Thymus (tissue), 11 donors: ENCODE data around the gene CCDC183. TPM values are rescaled to one million over a fixed set of nuclear protein-coding genes. Genes with fewer than 3 reads are reported as not detected.
A peak's percentile ranks its signal among the peaks of the same experiment; 100 is the strongest.
"Not testable (repeated sequence)": the region's sequence is repeated elsewhere in the genome, so short reads cannot be mapped to it uniquely, and the experiment has no call there.

Experiments
- DNase-seq, 9 donors: peaks; one replicate each; pipeline ENCODE4 v3.0.0-alpha.2; 2013; ENCODE audit warnings: low spot score in 9 of 9, low read depth in 6 of 9, missing footprints in 1 of 9
- H3K27ac ChIP-seq, 2 donors: one replicate each; pipeline ENCODE4 v1.5.1; 2013; ENCODE audit warnings: control low read depth in 1 of 2, low read depth in 1 of 2, low read length in 1 of 2, mild to moderate bottlenecking in 1 of 2, moderate library complexity in 1 of 2
- H3K27me3 ChIP-seq, 2 donors: one replicate each; pipeline ENCODE4 v1.5.1; 2013; ENCODE audit warnings: low read length in 1 of 2; ENCODE audit not compliant: control insufficient read depth in 2 of 2, insufficient read depth in 1 of 2
- H3K36me3 ChIP-seq, 2 donors: one replicate each; pipeline ENCODE4 v1.5.1; 2013; ENCODE audit warnings: low read length in 1 of 2, mild to moderate bottlenecking in 1 of 2, moderate library complexity in 1 of 2; ENCODE audit not compliant: control insufficient read depth in 2 of 2, insufficient read depth in 2 of 2
- H3K4me1 ChIP-seq, 2 donors: one replicate each; pipeline ENCODE4 v1.5.1; 2013; ENCODE audit warnings: low read length in 2 of 2; ENCODE audit not compliant: control insufficient read depth in 2 of 2, insufficient read depth in 2 of 2
- H3K4me3 ChIP-seq, 2 donors: one replicate each; pipeline ENCODE4 v1.5.1; 2013; ENCODE audit warnings: low read length in 2 of 2, control low read depth in 1 of 2, mild to moderate bottlenecking in 1 of 2
- H3K9me3 ChIP-seq, 2 donors: one replicate each; pipeline ENCODE4 v1.5.1; 2013; ENCODE audit warnings: low read length in 1 of 2, mild to moderate bottlenecking in 1 of 2; ENCODE audit not compliant: control insufficient read depth in 2 of 2, insufficient read depth in 1 of 2
- WGBS: extraction: QIAGEN DNeasy Blood & Tissue Kit; methylation state at CpG from one replicate; pipeline ENCODE4 v1.1.7; 2013; 5-methylcytosine and 5-hydroxymethylcytosine counted together
- polyA plus RNA-seq: library from polyadenylated mRNA; stranded (reverse); fragments of 200-250 nt; gene quantifications from one replicate; pipeline ENCODE4 v1.2.3, GENCODE V29; 2013
- total RNA-seq: library from RNA; stranded (reverse); fragments of 120-200 nt; gene quantifications from one replicate; pipeline ENCODE4 v1.2.4, GENCODE V29; 2013
- donor health status: healthy.

CCDC183 gene
- total and polyA plus RNA-seq, 2 donors: 3.2 to 5.0 TPM

- Histone ChIP-seq H3K27me3 (peaks cover 0 to 29% of the 10 kb centered on the region in 2 donors), H3K4me1 (peaks cover 23 to 46% of the 10 kb centered on the region in 2 donors), H3K9me3 (peaks cover 0 to 10% of the 10 kb centered on the region in 2 donors)
- not testable (repeated sequence) for H3K36me3 ChIP-seq, DNase-seq, H3K4me3 ChIP-seq, H3K27ac ChIP-seq
- WGBS: 96% methylated on average over 8 of the region's 9 CpGs
Measured at GRCh38 chr9:136803009-136803550, 6.9 kb downstream of the CCDC183 start.

- H3K4me1 ChIP-seq: peaks cover 25 to 42% of the 10 kb centered on the region in 2 donors
- peaks cover 0 to 26% of the 10 kb centered on the region in 2 donors for H3K27me3 ChIP-seq
- no peak overlapping the region for H3K4me3 ChIP-seq
- peaks cover 0 to 2% of the 10 kb centered on the region in 2 donors for H3K36me3 ChIP-seq
- H3K9me3 ChIP-seq: peaks cover 0 to 9% of the 10 kb centered on the region in 2 donors
- DNase-seq: no peak
- WGBS: 96% methylated on average over 22 of the region's 22 CpGs
- H3K27ac ChIP-seq: no peak overlapping the region
Measured at GRCh38 chr9:136803551-136804508, 7.7 kb downstream of the CCDC183 start.

GRCh38 chr9:136804509-136805206, 8.5 kb downstream of the CCDC183 start:
- no peak overlapping the region for H3K27ac ChIP-seq
- H3K27me3 ChIP-seq: peaks cover 0 to 17% of the 10 kb centered on the region in 2 donors
- peaks cover 24 to 42% of the 10 kb centered on the region in 2 donors for H3K4me1 ChIP-seq
- no peak for DNase-seq
- H3K9me3 ChIP-seq: peaks cover 0 to 5% of the 10 kb centered on the region in 2 donors
- no peak overlapping the region for H3K4me3 ChIP-seq
- WGBS: 96% methylated on average over 20 of the region's 20 CpGs
- peaks cover 2 to 3% of the 10 kb centered on the region in 2 donors for H3K36me3 ChIP-seq

DNA sequence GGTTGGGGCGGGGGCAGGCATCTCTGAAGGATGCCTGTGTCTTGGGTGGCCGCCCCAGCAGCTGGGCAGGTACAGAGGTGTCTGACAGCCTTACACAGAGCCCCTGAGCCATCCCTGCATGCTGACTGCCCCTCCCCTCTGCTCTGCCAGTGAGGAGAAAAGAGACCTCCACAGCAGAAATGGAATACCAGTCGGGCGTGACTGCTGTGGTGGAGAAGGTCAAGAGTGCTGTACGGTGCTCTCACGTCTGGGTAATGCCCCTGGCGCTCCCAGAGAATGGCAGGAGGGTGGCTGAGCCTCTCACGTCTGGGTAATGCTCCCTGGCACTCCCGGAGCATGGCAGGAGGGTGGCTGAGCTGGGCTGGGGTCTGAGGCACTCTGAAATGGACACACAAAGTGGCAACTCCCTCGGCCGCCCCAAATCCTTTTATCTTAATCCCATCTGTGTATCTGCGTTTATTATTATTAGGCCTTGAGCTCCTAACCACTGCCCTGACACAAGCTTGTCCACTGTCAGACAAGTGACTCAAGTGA, 9.1 kb downstream of the CCDC183 start:
- Histone ChIP-seq H3K4me1 (peaks cover 24 to 41% of the 10 kb centered on the region in 2 donors), H3K9me3 (peaks cover 0 to 5% of the 10 kb centered on the region in 2 donors), H3K27me3 (peaks cover 0 to 13% of the 10 kb centered on the region in 2 donors), H3K4me3 (no peak overlapping the region), H3K36me3 (peaks cover 6 to 8% of the 10 kb centered on the region in 2 donors), H3K27ac (no peak overlapping the region)
- 97% methylated on average over 12 of the region's 12 CpGs for WGBS
- DNase-seq: no peak

DNA sequence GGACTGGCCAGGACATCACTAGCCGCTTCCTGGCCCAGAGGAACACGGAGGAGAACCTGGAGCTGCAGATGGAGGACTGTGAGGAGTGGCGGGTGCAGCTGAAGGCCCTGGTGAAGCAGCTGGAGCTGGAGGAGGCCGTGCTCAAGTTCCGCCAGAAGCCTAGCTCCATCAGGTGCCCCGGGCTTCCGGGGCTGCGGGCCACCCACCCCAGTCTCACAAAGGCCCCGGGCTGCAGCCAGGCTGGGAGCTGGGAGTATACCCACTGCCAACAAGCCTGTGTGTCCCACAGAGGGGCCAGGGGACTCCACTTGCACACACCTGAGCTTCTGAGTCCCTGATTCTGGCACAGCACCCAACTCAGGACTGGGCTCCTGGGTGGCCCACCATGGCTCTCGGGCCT, 9.9 kb downstream of the CCDC183 start:
- 95% methylated on average over 10 of the region's 10 CpGs for WGBS
- Histone ChIP-seq H3K27me3 (peaks cover 0 to 8% of the 10 kb centered on the region in 2 donors), H3K9me3 (no peaks in the 10 kb centered on the region), H3K27ac (no peak overlapping the region), H3K4me3 (no peak overlapping the region), H3K36me3 (peaks cover 10 to 12% of the 10 kb centered on the region in 2 donors), H3K4me1 (peaks cover 17 to 33% of the 10 kb centered on the region in 2 donors)
- DNase-seq: no peak

DNA sequence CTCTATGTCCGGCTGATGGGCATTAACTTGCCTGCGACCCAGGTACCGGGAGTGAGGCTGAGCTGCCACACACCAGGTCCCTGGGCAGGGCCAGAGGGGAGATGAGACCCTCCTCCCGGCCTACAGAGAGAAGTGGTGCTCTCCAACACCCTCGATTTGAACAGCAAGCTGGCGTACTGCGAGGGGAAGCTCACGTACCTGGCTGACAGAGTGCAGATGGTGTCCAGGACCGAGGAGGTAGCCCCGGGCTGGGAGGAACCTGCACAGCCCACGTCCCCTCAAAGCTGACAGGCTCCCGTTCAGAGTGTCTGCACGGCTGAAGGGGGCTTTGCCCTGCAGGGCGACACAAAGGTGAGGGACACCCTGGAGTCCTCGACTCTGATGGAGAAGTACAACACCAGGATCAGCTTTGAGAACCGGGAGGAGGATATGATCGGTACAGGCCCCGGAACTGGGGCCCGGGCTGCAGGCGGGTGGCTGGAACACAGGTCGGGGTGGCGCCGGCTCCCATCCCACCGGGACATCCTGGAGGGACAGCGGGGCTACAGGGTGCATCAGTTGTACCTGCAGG, 10.6 kb downstream of the CCDC183 start:
- Histone ChIP-seq H3K27me3 (peaks cover 0 to 5% of the 10 kb centered on the region in 2 donors), H3K36me3 (peaks cover 11 to 16% of the 10 kb centered on the region in 2 donors), H3K9me3 (no peaks in the 10 kb centered on the region), H3K4me3 (peak overlapping the region; percentile 74 to 94), H3K27ac (no peak overlapping the region), H3K4me1 (peaks cover 16 to 26% of the 10 kb centered on the region in 2 donors)
- 91% methylated on average over 25 of the region's 25 CpGs for WGBS
- DNase-seq: no peak

GRCh38 chr9:136807281-136808074, 11.3 kb downstream of the CCDC183 start, which contains the start of gene RABL6:
Gene RABL6, plus strand, starts transcription at chr9:136807948. Its CDS starts 249 bp downstream, at chr9:136808197.
- peak within 1 kb of the TSS; percentile 83 to 91 for H3K27ac ChIP-seq
- peaks cover 11 to 17% of the 10 kb centered on the region in 2 donors for H3K36me3 ChIP-seq
- WGBS: 1% methylated on average over 96 of the region's 96 CpGs
- DNase-seq: peak in 6 of 9 donors; percentile 69 to 89 (median 82)
- H3K9me3 ChIP-seq: no peaks in the 10 kb centered on the region
- H3K4me1 ChIP-seq: peaks cover 16 to 26% of the 10 kb centered on the region in 2 donors
- peak within 1 kb of the TSS; percentile 77 to 94 for H3K4me3 ChIP-seq
- H3K27me3 ChIP-seq: peaks cover 0 to 2% of the 10 kb centered on the region in 2 donors
